IPS-18c (cell line): Measurements from ENCODE around the gene NEK1.

Experiments
- H3K4me3 ChIP-seq: 2 replicates; pipeline ENCODE4 v1.7.0; 2013; ENCODE audit warnings: low read depth, mild to moderate bottlenecking, low read length, moderate library complexity; ENCODE audit not compliant: insufficient read depth
- H3K9me3 ChIP-seq: one replicate; pipeline ENCODE4 v1.6.1; 2013; ENCODE audit warnings: mild to moderate bottlenecking, low read length, moderate library complexity; ENCODE audit not compliant: control insufficient read depth, insufficient read depth

The NEK1 gene

GRCh38 chr4:169418846-169419245 lies 193.5 kb downstream of the NEK1 start:
- Histone ChIP-seq H3K4me3 (no peak overlapping the region), H3K9me3 (no peaks in the 10 kb centered on the region)

GRCh38 chr4:169417629-169418282 lies 194.6 kb downstream of the NEK1 start:
- H3K9me3 ChIP-seq, result no peaks in the 10 kb centered on the region
- H3K4me3 ChIP-seq, result no peak overlapping the region

- H3K9me3 ChIP-seq, result no peaks in the 10 kb centered on the region
- no peak overlapping the region for H3K4me3 ChIP-seq
These were observed 195.4 kb downstream of the NEK1 start for GRCh38 chr4:169416997-169417396.

- H3K9me3 ChIP-seq, result no peaks in the 10 kb centered on the region
- no peak overlapping the region for H3K4me3 ChIP-seq
These were observed 195.9 kb downstream of the NEK1 start for GRCh38 chr4:169416461-169416860.

GRCh38 chr4:169414913-169415312 lies 197.5 kb downstream of the NEK1 start:
- no peak overlapping the region for H3K4me3 ChIP-seq

GRCh38 chr4:169412046-169412445 lies 200.3 kb downstream of the NEK1 start:
- Histone ChIP-seq H3K4me3 (no peak overlapping the region), H3K9me3 (no peaks in the 10 kb centered on the region)

More at GRCh38 chr4:169414913-169415312, 197.5 kb downstream of the NEK1 start:
- no peaks in the 10 kb centered on the region for H3K9me3 ChIP-seq

- no peaks in the 10 kb centered on the region for H3K9me3 ChIP-seq
These were observed 201.3 kb downstream of the NEK1 start for GRCh38 chr4:169410839-169411770.

GRCh38 chr4:169407217-169407845 lies 205.1 kb downstream of the NEK1 start:
- H3K9me3 ChIP-seq, result no peaks in the 10 kb centered on the region
- H3K4me3 ChIP-seq, result no peak overlapping the region

More at GRCh38 chr4:169410839-169411770, 201.3 kb downstream of the NEK1 start:
- H3K4me3 ChIP-seq, result no peak overlapping the region

- Histone ChIP-seq H3K9me3 (no peaks in the 10 kb centered on the region), H3K4me3 (no peak overlapping the region)
These were observed 207.4 kb downstream of the NEK1 start for GRCh38 chr4:169404960-169405359.

- no peaks in the 10 kb centered on the region for H3K9me3 ChIP-seq
- H3K4me3 ChIP-seq, result no peak overlapping the region
These were observed 211.6 kb downstream of the NEK1 start for GRCh38 chr4:169400832-169401231.

- no peak overlapping the region for H3K4me3 ChIP-seq
- no peaks in the 10 kb centered on the region for H3K9me3 ChIP-seq
These were observed 212.2 kb downstream of the NEK1 start for GRCh38 chr4:169399976-169400767.

- Histone ChIP-seq H3K9me3 (no peaks in the 10 kb centered on the region), H3K4me3 (no peak overlapping the region)
These were observed 214.1 kb downstream of the NEK1 start for GRCh38 chr4:169398316-169398715.

GRCh38 chr4:169397762-169398161 lies 214.6 kb downstream of the NEK1 start:
- no peak overlapping the region for H3K4me3 ChIP-seq

GRCh38 chr4:169385376-169385775 lies 227.0 kb downstream of the NEK1 start:
- H3K9me3 ChIP-seq, result no peaks in the 10 kb centered on the region

More at GRCh38 chr4:169397762-169398161, 214.6 kb downstream of the NEK1 start:
- H3K9me3 ChIP-seq, result no peaks in the 10 kb centered on the region

GRCh38 chr4:169384779-169385178 lies 227.6 kb downstream of the NEK1 start:
- Histone ChIP-seq H3K9me3 (no peaks in the 10 kb centered on the region), H3K4me3 (no peak overlapping the region)

More at GRCh38 chr4:169385376-169385775, 227.0 kb downstream of the NEK1 start:
- no peak overlapping the region for H3K4me3 ChIP-seq

- H3K9me3 ChIP-seq, result no peaks in the 10 kb centered on the region
- H3K4me3 ChIP-seq, result no peak overlapping the region
These were observed 228.7 kb downstream of the NEK1 start for GRCh38 chr4:169383724-169384123.

GRCh38 chr4:169379688-169380087 lies 232.7 kb downstream of the NEK1 start:
- Histone ChIP-seq H3K9me3 (no peaks in the 10 kb centered on the region), H3K4me3 (no peak overlapping the region)
